NB4 (cell line): ENCODE measurements around the gene APP.

Source experiments
- DNase-seq: peaks from one replicate; pipeline ENCODE4 v3.0.0; 2010; ENCODE audit warnings: low read depth
- H3K4me3 ChIP-seq: one replicate; pipeline ENCODE4 v1.5.1; 2011; ENCODE audit warnings: mild to moderate bottlenecking, low read depth, low read length, moderate library complexity
- CTCF ChIP-seq: IDR thresholded peaks from one replicate; pipeline ENCODE4 v1.5.1; 2012; ENCODE audit warnings: low read depth, low read length
- MAX ChIP-seq: IDR thresholded peaks from 2 replicates; pipeline ENCODE4 v1.6.1; 2011; ENCODE audit warnings: low read depth, low read length
- MYC ChIP-seq: IDR thresholded peaks from 2 replicates; pipeline ENCODE4 v1.6.1; 2011; ENCODE audit warnings: low read depth, low read length
- POLR2A ChIP-seq: IDR thresholded peaks from 2 replicates; pipeline ENCODE4 v1.6.1; 2011; ENCODE audit warnings: mild to moderate bottlenecking; ENCODE audit not compliant: insufficient read length; ENCODE audit errors: extremely low read depth

Gene APP

GRCh38 chr21:26047279-26047967 is 123.1 kb downstream of the APP start:
- TF ChIP-seq MYC (no peak), MAX (no peak), CTCF (no peak), POLR2A (no peak)
- DNase-seq = no peak
- H3K4me3 ChIP-seq = no peak overlapping the region

GRCh38 chr21:26043891-26044290 is 126.7 kb downstream of the APP start:
- no peak overlapping the region for H3K4me3 ChIP-seq
- no peak for DNase-seq
- TF ChIP-seq MAX = no peak
- no peak for TF ChIP-seq POLR2A
- TF ChIP-seq CTCF = no peak
- no peak for TF ChIP-seq MYC

GRCh38 chr21:26042181-26042876 is 128.2 kb downstream of the APP start:
- H3K4me3 ChIP-seq = no peak overlapping the region
- TF ChIP-seq CTCF = no peak
- TF ChIP-seq POLR2A = no peak
- no peak for TF ChIP-seq MAX
- no peak for TF ChIP-seq MYC
- DNase-seq = no peak

GRCh38 chr21:26041431-26042180 is 129.0 kb downstream of the APP start:
- DNase-seq = no peak
- no peak overlapping the region for H3K4me3 ChIP-seq
- TF ChIP-seq POLR2A = no peak
- TF ChIP-seq MAX = no peak
- no peak for TF ChIP-seq CTCF
- no peak for TF ChIP-seq MYC

- no peak overlapping the region for H3K4me3 ChIP-seq
- TF ChIP-seq CTCF = no peak
- TF ChIP-seq MAX = no peak
- no peak for TF ChIP-seq POLR2A
- TF ChIP-seq MYC = no peak
- DNase-seq = no peak
Measured at GRCh38 chr21:26036916-26037315, 133.7 kb downstream of the APP start.
